HepG2 (cell line): Measurements from ENCODE around the gene LMBRD2. TPM values are rescaled to one million over a fixed set of nuclear protein-coding genes. Genes with fewer than 3 reads are reported as not detected.
A peak's percentile ranks its signal among the peaks of the same experiment; 100 is the strongest.

Experiments used
- AHR ChIP-seq: IDR thresholded peaks from 2 replicates; pipeline ENCODE4 v1.6.1; 2018; ENCODE audit warnings: missing genetic modification reagents, missing compliant biosample characterization
- DNMT3B ChIP-seq: conservative IDR thresholded peaks from 2 replicates; pipeline ENCODE4 v1.6.1; 2016; ENCODE audit warnings: missing biosample characterization, control low read depth
- ELF3 ChIP-seq: IDR thresholded peaks from 2 replicates; pipeline ENCODE4 v1.6.1; 2016; ENCODE audit warnings: missing genetic modification reagents, missing compliant biosample characterization
- FOSL2 ChIP-seq: sonication (generic); formaldehyde crosslinking; IDR thresholded peaks from 2 replicates; pipeline ENCODE4 v1.4.0; 2020; ENCODE audit warnings: missing genetic modification reagents
- NR2F1 ChIP-seq, 2 experiments: fragments of 450-650 bp in 1 of 2; formaldehyde crosslinking in 1 of 2; IDR thresholded peaks; 2 replicates each; pipeline versions ENCODE4 v1.5.0 to v1.6.1; 2016 to 2020; ENCODE audit warnings: mild to moderate bottlenecking in 1 of 2, missing compliant biosample characterization in 1 of 2, missing genetic modification reagents in 1 of 2, moderate library complexity in 1 of 2
- SNAI1 ChIP-seq: sonication (generic); formaldehyde crosslinking; IDR thresholded peaks from 2 replicates; pipeline ENCODE4 v1.5.0; 2020; ENCODE audit warnings: mild to moderate bottlenecking, missing genetic modification reagents, borderline replicate concordance
- ZNF205 ChIP-seq: IDR thresholded peaks from 2 replicates; pipeline ENCODE4 v1.6.1; 2018; ENCODE audit warnings: missing biosample characterization, missing genetic modification reagents
- ZNF383 ChIP-seq: sonication (generic); formaldehyde crosslinking; IDR thresholded peaks from 2 replicates; pipeline ENCODE4 v1.4.0; 2020; ENCODE audit warnings: missing genetic modification reagents, mild to moderate bottlenecking, borderline replicate concordance
- ZNF781 ChIP-seq: sonication (generic); formaldehyde crosslinking; IDR thresholded peaks from 2 replicates; pipeline ENCODE4 v1.5.1; 2020; ENCODE audit warnings: borderline replicate concordance, mild to moderate bottlenecking, missing genetic modification reagents; ENCODE audit errors: not compliant biosample characterization
- polyA plus RNA-seq, 8 experiments: library from polyadenylated mRNA; depleted of rRNA in 3 of 8; stranded (reverse) in 7 of 8; unstranded in 1 of 8; fragments of >200 nt; fragmentation: Illumina TruSeq in 4 of 8; extraction: Trizol in 4 of 8; gene quantifications; 2 replicates each; pipeline versions ENCODE4 v1.2.1 to v1.2.3, GENCODE V29; 2011 to 2016; ENCODE audit warnings: low read depth in 4 of 8, missing spikeins in 1 of 8, mixed read lengths in 1 of 8; ENCODE audit not compliant: insufficient read depth in 1 of 8
- total RNA-seq, 5 experiments: library from RNA; depleted of rRNA; stranded (reverse); fragments of >200 nt; fragmentation: Illumina TruSeq; extraction: Trizol; gene quantifications; 2 replicates each; pipeline ENCODE4 v1.2.3, GENCODE V29; 2016; ENCODE audit warnings: low read depth in 1 of 5
- TF ChIP-seq, protein P1 (sequence below), 2 experiments: sonication (generic) in 1 of 2; formaldehyde crosslinking in 1 of 2; IDR thresholded peaks; 2 replicates each; pipeline versions ENCODE4 v1.6.1 to v1.9.0; 2014 to 2022; ENCODE audit warnings: antibody characterized with exemption in 1 of 2, borderline replicate concordance in 1 of 2, inconsistent platforms in 1 of 2, low read depth in 1 of 2, missing genetic modification reagents in 1 of 2
- TF ChIP-seq, protein P2 (sequence below): IDR thresholded peaks from 2 replicates; pipeline ENCODE4 v1.6.1; 2016; ENCODE audit warnings: missing biosample characterization, missing genetic modification reagents, low read depth
- TF ChIP-seq, protein P3 (sequence below): sonication (generic); formaldehyde crosslinking; IDR thresholded peaks from 2 replicates; pipeline ENCODE4 v1.5.0; 2020; ENCODE audit warnings: mild to moderate bottlenecking, missing genetic modification reagents, borderline replicate concordance

Gene LMBRD2
- total and polyA plus RNA-seq, 2 of the 13 experiments (the other 11 are each of a cell fraction or from before 2014, with no cell fraction given), result 2.0 to 4.7 TPM

DNA sequence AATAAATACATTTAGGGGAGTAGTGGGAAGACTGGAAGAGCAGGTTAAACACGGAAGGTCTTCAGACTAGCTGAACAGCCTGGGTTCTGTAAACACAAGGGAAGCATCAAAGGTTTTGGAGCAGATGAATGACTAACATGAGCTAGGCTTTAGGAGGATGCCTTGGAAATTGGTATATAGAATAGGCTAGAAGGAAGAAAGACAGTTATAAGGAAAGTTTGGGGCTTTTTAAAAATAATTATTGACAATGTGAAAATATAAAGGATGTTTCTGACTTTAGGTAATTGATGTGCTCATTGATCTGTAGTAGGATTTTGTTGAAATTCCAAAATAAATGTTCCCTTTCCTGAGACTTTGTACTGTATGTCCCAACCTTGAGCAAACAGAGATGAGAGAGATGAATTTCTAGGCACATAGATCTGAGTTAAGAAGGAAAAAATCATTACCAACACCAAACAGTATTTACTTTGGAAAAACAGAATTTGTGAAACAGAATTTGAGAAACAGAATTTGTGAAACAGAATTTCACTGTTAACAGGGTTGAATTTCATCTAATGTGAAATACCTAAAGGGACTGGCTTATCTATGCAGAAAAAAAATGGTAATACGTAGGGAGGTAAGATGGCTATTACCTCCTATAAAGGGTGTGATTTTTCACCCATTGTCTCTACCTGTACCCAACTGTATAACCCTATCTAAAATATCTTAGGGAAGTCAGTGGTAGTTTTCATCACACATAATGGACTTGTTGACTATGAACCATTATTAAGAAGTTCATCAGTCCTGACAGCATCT lies 29.1 kb upstream of the LMBRD2 start (continued):
- TF ChIP-seq, protein P1, sequence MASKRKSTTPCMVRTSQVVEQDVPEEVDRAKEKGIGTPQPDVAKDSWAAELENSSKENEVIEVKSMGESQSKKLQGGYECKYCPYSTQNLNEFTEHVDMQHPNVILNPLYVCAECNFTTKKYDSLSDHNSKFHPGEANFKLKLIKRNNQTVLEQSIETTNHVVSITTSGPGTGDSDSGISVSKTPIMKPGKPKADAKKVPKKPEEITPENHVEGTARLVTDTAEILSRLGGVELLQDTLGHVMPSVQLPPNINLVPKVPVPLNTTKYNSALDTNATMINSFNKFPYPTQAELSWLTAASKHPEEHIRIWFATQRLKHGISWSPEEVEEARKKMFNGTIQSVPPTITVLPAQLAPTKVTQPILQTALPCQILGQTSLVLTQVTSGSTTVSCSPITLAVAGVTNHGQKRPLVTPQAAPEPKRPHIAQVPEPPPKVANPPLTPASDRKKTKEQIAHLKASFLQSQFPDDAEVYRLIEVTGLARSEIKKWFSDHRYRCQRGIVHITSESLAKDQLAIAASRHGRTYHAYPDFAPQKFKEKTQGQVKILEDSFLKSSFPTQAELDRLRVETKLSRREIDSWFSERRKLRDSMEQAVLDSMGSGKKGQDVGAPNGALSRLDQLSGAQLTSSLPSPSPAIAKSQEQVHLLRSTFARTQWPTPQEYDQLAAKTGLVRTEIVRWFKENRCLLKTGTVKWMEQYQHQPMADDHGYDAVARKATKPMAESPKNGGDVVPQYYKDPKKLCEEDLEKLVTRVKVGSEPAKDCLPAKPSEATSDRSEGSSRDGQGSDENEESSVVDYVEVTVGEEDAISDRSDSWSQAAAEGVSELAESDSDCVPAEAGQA (IDR thresholded peaks at IDR 0.05; ENCODE audit: low read depth), result no peak; the same call in 1 of the 2 replicates
- TF ChIP-seq, protein P1 (CRISPR knock-in tag; IDR thresholded peaks at IDR 0.05; ENCODE audit: borderline replicate concordance), result no peak; the same call in 1 of the 2 replicates
- no peak for TF ChIP-seq ZNF781 (CRISPR knock-in tag)
- no peak; the same call in 1 of the 2 replicates for TF ChIP-seq ZNF205 (CRISPR knock-in tag)
- peak; percentile 21; the same call in 1 of the 2 replicates for TF ChIP-seq FOSL2 (CRISPR knock-in tag)
- TF ChIP-seq AHR (CRISPR knock-in tag), result no peak
- TF ChIP-seq ELF3 (CRISPR knock-in tag), result peak; percentile 84
- TF ChIP-seq, protein P2, sequence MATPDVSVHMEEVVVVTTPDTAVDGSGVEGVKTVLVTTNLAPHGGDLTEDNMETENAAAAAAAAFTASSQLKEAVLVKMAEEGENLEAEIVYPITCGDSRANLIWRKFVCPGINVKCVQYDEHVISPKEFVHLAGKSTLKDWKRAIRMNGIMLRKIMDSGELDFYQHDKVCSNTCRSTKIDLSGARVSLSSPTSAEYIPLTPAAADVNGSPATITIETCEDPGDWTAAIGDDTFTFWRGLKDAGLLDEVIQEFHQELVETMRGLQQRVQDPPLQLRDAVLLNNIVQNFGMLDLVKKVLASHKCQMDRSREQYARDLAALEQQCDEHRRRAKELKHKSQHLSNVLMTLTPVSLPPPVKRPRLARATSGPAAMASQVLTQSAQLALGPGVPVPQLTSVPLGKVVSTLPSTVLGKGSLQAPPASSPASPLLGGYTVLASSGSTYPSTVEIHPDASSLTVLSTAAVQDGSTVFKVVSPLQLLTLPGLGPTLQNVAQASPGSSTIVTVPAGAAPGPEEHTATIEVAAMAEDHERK (CRISPR knock-in tag), result no peak
- no peak for TF ChIP-seq DNMT3B (CRISPR knock-in tag)
- TF ChIP-seq, protein P3, sequence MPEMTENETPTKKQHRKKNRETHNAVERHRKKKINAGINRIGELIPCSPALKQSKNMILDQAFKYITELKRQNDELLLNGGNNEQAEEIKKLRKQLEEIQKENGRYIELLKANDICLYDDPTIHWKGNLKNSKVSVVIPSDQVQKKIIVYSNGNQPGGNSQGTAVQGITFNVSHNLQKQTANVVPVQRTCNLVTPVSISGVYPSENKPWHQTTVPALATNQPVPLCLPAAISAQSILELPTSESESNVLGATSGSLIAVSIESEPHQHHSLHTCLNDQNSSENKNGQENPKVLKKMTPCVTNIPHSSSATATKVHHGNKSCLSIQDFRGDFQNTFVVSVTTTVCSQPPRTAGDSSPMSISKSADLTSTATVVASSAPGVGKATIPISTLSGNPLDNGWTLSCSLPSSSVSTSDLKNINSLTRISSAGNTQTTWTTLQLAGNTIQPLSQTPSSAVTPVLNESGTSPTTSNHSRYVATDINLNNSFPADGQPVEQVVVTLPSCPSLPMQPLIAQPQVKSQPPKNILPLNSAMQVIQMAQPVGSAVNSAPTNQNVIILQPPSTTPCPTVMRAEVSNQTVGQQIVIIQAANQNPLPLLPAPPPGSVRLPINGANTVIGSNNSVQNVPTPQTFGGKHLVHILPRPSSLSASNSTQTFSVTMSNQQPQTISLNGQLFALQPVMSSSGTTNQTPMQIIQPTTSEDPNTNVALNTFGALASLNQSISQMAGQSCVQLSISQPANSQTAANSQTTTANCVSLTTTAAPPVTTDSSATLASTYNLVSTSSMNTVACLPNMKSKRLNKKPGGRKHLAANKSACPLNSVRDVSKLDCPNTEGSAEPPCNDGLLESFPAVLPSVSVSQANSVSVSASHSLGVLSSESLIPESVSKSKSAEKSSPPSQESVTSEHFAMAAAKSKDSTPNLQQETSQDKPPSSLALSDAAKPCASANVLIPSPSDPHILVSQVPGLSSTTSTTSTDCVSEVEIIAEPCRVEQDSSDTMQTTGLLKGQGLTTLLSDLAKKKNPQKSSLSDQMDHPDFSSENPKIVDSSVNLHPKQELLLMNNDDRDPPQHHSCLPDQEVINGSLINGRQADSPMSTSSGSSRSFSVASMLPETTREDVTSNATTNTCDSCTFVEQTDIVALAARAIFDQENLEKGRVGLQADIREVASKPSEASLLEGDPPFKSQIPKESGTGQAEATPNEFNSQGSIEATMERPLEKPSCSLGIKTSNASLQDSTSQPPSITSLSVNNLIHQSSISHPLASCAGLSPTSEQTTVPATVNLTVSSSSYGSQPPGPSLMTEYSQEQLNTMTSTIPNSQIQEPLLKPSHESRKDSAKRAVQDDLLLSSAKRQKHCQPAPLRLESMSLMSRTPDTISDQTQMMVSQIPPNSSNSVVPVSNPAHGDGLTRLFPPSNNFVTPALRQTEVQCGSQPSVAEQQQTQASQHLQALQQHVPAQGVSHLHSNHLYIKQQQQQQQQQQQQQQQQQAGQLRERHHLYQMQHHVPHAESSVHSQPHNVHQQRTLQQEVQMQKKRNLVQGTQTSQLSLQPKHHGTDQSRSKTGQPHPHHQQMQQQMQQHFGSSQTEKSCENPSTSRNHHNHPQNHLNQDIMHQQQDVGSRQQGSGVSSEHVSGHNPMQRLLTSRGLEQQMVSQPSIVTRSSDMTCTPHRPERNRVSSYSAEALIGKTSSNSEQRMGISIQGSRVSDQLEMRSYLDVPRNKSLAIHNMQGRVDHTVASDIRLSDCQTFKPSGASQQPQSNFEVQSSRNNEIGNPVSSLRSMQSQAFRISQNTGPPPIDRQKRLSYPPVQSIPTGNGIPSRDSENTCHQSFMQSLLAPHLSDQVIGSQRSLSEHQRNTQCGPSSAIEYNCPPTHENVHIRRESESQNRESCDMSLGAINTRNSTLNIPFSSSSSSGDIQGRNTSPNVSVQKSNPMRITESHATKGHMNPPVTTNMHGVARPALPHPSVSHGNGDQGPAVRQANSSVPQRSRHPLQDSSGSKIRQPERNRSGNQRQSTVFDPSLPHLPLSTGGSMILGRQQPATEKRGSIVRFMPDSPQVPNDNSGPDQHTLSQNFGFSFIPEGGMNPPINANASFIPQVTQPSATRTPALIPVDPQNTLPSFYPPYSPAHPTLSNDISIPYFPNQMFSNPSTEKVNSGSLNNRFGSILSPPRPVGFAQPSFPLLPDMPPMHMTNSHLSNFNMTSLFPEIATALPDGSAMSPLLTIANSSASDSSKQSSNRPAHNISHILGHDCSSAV (CRISPR knock-in tag), result no peak
- TF ChIP-seq SNAI1 (CRISPR knock-in tag), result no peak
- 0 out of 4 replicates have a peak, but pooled peaks of 1 of the 2 experiments have one; percentile 16 for TF ChIP-seq NR2F1 (CRISPR knock-in tag; IDR thresholded peaks at IDR 0.05)
- TF ChIP-seq ZNF383 (CRISPR knock-in tag), result no peak
